Left forelimb (tissue), 1 donor: Measurements from ENCODE around the gene GMCL1.
A peak's percentile ranks its signal among the peaks of the same experiment; 100 is the strongest.
"Not testable (repeated sequence)": the region's sequence is repeated elsewhere in the genome, so short reads cannot be mapped to it uniquely, and the experiment has no call there.

ENCODE experiments used
- DNase-seq: peaks from one replicate; pipeline ENCODE4 v3.0.0-alpha.2; 2018; ENCODE audit warnings: low spot score

The GMCL1 gene, protein sequence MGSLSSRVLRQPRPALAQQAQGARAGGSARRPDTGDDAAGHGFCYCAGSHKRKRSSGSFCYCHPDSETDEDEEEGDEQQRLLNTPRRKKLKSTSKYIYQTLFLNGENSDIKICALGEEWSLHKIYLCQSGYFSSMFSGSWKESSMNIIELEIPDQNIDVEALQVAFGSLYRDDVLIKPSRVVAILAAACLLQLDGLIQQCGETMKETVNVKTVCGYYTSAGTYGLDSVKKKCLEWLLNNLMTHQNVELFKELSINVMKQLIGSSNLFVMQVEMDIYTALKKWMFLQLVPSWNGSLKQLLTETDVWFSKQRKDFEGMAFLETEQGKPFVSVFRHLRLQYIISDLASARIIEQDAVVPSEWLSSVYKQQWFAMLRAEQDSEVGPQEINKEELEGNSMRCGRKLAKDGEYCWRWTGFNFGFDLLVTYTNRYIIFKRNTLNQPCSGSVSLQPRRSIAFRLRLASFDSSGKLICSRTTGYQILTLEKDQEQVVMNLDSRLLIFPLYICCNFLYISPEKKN

DNA sequence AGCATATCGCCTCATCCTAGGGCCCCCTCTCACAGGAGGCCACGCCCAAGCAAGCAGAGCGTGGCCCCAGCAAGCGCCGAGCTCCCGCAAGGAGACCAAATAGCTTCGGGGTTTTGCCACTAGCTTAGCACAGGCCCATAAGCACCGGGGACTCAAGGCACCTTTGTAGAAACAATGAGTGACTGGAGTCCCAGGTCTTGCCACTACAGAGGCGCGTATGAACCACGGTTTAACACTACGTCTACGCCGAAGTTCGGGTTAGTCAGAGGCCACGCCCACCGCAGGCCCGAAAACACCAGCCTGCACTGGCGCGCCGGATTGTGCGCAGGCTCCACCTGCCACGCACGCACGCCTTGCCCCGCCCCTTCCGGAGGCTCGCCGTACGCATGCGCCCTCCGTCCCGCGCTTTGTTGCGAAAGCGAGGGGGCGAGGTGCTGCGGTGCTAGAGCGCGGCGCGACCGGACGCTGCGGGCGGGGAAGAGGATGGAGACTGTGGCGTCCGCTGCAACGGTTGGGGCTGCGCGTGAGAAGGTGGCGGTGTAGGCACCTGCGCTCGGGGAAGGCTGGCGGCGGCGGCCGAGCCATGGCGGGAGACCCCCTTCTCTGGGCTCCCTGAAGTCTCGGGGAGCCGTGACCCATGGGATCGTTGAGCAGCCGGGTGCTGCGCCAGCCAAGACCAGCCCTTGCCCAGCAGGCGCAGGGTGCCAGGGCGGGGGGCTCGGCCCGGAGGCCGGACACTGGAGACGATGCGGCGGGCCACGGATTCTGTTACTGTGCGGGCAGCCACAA lies at the start of gene GMCL1:
TSS of gene GMCL1 (plus strand) at position 405 of the 789 bp plus-strand sequence. CDS start at position 638, 233 bp downstream.
- DNase-seq: peak; percentile 99

DNA sequence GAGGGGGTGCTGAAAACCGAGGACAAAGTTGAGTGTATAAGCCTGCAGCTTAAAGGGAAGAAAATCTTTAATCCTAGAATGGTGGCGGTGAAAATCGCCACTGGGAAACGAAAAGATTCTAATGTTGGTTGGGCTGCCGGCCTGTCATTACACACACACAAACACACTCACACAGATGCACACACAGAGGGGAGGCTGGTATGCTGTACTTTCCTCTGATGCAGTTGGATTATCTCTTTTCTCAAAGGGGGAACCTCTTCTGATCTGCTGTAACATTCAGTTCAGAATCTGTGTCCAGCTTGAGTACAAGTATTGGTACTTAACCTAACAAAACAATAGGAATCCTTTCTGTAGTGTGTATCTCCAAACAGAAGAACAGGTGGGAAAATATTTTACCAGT lies 48.5 kb upstream of the GMCL1 start:
- no peak for DNase-seq

DNA sequence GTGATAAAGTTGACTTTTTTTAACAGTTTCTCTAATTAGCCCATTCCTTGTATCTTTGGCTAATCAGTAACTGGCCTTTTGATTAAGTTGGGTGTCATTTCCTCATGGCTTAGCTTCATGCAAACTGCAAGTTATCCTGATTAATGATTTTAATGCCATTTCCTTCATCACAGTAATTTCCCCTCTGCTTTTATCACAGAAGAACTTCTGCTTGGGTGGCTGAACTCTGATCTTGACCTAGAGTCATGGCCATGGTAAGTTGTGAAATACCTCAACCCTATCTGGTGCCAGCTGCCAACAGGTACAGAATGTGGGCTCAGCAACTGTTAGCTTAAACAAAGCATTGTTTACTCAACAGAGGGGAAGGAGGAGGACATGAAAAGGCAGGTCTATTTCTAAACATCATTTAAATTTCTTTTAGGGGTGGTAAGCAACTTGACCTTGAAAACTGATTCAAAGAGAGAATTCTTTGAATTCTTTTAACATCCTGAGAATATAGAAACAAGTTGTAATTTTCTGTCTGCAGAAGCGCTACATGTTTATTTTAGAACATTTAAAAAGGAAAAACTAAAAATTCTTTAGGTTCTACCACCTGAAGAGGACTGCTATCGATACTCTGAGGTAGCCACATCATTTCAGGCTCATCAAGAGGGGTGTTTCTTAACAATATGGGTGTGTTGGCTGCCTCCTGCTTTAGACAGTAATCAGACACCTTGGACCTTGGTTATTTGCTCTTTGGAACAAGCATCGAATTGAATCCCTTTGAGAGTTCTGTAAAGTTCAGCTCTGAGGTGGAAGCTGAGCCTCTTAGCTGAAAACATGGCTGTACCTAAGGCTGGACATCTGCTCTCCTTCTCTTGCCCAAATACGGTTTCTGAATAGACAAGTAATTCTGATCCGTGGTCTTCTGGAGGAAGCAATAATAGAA lies 47.9 kb upstream of the GMCL1 start:
- no peak for DNase-seq

DNA sequence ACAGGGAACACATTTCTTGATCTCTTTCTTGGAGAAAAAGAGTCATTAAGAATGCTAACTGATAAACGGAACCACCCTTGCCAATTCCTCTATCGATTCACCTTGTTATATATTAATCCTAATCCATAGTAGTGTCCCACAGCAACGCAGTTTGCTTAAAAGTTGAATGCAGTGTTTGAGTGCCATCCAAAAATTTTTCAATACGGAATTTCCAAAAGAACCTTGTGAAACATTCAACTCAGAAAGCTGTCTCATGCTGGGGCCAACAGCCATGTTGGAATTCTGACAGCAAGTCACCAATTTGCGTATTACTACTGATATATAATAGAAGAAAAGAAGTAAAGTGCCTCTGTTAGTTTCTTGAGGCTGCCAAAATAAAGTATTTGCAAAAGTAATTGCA lies 45.2 kb upstream of the GMCL1 start:
- DNase-seq: no peak

DNA sequence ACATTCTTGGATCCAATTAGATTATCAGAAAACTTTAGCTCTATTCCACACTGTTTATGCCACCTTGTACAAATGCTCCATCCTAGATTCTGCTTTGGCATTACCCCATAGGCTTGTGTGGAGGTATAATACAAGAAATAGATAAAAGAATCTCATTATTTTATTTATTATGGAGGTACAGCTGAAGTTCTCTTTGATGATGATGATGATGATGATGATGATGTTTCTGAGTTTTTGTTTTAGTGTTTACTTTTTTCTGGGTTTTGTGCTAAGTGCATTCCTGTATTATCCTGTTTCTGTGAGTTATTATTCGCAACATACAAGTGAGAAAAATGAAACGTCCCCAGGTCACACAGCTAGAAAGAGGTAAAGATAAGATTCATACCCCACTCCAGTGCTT lies 44.1 kb upstream of the GMCL1 start:
- no peak for DNase-seq

DNA sequence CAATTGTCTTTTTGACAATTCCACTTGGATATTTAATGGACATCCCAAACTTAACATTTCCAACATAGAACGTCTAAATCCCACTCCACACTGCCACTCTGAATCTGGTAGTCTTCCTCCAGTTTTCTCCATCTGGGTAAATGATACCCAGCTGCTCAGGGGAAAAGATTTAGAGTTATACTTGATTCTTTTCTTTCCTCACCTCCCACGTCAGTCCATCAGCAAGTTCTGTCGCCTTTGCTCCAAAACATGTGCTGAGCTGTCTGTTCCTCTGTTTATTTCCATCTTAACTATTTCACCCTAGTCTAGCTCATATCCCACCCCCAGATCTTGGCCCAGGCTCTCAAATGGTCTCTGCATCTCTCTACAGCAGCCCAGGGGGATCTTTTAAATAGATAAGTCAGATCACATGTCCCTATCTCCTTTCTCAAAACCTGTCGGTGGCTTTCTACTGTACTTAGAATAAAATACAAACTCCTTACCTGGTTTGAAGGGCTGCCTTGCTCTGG lies 43.4 kb upstream of the GMCL1 start:
- no peak for DNase-seq

DNA sequence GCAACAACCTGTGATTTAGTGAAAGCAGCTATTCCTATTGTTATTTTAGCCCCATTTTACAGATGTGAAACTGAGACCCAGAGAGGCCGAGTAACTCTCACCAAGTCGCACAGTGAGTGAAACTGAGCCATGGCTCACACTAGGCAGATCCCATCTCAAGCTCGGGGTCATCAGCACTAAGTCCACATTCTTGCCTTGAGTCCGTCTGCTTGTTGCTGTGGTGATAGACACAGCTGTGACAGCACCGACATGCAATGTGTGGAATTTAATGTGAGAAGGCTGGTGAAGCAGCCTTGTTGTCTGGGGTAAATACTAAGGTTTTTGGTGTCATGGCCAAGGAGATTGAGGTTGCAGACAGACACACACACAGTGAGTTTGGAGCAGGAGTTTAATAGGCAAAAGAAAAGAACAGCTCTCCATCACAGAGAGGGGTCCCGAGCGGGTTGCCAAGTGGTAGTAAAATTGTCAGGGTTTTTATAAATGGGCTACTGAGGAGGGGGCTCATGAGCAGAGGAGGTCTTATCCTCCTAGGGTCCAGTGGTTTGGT lies 40.2 kb upstream of the GMCL1 start:
- DNase-seq: no peak

DNA sequence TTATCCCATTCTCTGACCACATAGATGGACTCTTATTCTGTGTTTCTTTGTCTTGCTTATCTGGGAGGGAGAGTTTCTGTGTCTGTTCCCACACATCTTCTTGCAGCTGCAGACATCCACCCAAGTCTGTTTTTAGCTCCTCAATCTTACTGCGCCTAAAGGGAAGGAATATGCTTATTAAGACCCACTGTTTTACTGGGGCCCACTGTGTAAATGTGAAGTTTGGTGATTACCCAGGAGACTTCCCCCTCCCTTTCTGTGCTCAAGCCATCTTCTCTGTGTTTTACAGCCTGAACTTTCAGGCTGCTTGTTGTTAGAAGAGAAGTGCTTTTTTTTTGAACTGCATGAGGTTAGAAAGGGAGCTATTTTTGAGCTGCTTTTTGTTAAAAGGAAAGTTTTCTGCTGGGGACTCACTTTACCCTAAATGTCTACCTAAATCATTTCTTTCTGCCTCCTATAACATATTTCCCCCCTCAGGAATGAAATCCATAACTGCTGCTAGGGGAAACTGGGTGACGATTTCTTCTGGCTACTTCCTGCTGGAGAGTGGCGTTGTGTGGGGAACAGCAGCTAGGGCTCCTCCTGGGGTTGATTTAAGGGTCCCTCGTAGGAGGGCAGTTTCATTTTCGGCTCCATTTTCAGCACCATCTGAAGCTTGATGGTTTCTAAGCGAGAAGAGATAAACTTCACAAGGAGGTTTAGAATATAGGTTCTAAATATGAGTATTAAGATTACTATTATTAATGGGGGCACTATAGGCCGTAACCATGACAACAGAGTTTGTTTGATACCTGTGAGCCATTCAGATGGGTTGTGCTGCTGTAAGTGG lies 39.5 kb upstream of the GMCL1 start:
- no peak for DNase-seq

DNA sequence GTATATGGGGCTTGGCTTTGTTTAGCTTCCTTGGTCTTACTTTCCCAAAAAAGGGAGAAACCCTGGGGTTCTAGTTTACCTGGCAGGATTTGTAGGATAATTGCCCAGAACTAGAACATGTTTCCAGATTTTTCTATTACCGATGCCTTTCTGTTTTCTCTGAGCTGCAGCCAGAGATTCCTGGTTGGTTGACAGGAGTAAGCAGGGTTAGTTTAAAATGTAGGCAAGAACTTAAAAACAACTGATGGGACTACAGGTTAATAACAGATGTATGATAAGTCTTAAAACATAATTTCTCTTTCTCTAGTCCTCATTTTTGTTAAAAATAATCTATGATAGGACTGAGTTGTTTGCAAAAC lies 38.9 kb upstream of the GMCL1 start:
- no peak for DNase-seq

DNA sequence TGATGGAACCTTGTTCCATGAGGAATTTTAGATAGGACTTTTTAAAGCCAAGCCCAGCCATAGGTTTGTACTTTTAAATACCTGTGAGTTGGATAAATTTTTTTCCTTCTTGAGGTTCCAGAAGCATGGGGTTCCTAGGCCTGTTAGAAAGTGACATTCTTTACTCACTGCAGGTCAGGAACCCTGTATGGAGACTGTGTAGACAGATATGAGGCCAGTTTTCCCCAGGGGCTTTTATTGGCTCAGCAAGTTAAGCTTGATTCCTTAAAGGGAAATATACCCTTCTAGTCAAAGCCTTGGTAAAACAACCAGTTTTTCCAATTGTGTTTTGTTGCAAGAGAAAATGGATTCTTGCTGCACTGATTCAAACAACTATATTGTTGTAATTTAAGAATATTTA lies 38.4 kb upstream of the GMCL1 start:
- DNase-seq: no peak

DNA sequence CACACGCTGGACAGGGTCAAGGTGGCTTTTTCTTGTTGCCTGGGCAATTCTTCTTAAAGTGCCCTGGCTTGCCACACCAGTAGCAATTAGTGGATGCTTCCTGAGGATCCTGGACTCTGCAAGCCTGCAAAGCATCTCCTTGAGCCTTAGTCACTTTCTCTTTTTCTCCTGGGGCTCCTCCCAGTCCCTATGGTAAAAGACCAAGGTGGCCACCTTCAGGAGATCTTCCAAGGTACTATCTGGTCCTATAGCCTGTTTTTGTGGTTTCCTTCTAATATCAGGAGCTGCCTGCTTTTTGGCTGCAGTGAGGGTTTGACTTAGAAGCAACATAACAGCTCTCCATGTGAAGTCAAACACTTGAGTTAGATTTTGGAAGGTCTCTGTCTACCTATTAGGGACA lies 33.3 kb upstream of the GMCL1 start:
- no peak for DNase-seq

DNA sequence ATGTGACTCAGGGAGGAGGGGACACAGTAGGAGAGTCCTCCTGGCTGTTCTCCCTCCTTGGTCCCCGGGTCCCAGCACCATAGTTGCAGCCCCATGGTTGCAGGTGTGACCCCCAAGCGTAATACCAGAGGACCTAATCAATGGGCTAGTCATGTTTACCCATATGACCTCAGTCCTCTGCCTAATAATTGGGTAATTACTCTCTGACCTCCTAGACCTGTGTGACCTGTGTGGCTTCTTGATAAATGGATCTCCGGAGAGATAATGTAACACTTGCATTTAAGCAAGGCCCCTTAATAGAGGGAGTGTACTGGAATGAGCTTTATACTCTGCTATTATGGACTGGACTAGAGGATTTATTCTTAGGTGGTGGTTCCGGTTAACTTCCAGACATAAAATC lies 32.2 kb upstream of the GMCL1 start:
- DNase-seq: no peak

DNA sequence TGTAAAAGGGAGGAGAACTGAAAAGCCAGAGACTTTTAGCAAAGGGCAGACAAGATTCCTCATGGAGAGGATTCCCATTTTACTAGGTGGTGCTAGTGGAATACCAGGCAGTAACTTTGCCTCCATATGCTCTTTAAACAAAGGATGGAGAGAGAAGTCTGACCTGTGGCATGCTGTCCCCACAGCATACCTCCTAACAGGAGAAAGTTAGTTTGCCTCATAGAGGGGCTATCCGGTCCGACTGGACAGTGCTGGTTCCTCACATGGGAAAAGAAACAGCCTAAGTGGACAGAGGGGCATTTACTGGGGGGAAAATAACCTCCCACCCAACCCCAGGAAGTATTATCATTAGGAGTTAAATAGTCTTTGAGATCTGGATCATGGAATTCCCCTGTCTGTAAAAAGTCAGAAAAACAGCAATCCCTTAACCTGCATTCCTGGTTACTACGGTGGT lies 31.6 kb upstream of the GMCL1 start:
- DNase-seq: no peak

DNA sequence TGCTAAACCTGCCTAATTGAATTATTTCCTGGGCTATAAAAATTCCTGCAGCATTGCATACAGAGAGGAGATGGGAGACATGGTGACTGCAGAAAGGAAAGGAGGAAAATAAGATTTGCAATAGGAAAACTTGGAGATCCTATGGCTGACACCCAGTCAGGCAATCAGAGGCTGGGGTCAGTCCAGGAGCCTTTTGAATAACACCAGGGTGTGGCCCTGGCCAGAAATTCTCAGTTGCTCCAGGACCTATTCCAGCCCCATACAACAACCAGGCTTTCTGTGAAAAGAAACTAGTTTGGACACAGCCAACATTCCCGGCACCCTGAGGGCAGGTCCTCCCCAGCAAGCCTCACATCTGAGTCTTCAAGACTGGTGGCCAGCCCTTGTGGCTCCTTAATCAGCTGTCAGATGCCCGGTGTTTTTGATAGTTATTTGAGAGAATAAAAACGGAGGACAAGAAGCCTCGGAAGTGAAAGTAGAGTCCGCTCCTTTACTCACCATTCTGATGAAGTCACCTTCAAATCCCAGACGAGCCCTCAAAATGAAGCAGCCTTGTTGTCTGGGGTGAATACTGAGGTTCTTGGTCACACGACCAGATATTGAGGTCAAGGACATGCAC lies 31.1 kb upstream of the GMCL1 start:
- DNase-seq: no peak

DNA sequence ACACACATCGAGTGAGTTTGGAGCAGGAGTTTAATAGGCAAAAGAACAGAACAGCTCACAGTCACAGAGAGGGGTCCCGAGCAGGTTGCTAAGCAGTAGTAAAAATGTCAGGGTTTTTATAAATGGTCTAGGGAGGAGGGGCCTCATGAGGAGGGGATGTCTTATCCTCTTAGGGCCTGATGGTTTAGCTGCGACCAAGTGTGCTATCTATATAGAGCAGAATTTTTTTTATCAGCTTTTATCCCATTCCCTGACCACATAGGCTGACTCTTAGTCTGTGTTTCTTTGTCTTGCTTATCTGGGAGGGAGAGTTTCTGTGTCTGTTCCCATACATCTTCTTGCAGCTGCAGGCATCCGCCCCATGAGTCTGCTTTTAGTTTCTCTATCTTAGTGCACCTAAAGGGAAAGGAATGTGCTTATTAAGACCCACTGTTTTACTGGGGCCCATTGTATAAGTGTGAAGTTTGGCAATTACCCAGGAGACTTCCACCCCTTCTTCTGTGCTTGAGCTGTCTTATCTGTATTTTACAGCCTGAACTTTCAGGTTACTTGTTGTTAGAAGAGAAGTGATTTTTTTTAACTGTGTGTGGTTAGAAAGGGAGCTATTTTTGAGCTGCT lies 30.4 kb upstream of the GMCL1 start:
- no peak for DNase-seq

DNA sequence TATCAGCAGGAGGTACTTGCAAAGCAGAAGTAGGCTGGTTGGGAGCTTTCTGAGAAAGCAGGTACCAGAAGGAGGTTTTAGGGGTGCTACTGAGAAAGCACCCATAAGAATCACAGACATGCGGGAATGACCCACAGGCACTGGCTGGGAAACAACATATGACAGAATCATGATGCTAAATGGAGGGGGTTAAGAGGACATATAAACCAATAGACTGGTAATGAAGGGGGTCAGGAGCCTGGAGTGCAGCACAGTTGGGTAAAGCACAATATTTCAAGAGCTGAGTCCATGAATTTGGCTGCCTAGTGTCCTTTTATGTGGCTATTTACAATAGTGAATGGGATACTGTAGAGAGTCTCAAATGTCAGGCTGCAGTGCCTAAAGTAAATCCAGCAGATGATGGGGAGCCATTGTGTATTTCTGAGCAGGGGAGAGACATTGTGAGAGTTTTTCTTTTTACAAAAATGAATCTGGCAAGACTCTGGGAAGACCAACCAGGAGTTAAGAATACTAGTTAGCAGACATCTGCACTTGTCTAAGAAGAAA lies 27.6 kb upstream of the GMCL1 start:
- DNase-seq: no peak

DNA sequence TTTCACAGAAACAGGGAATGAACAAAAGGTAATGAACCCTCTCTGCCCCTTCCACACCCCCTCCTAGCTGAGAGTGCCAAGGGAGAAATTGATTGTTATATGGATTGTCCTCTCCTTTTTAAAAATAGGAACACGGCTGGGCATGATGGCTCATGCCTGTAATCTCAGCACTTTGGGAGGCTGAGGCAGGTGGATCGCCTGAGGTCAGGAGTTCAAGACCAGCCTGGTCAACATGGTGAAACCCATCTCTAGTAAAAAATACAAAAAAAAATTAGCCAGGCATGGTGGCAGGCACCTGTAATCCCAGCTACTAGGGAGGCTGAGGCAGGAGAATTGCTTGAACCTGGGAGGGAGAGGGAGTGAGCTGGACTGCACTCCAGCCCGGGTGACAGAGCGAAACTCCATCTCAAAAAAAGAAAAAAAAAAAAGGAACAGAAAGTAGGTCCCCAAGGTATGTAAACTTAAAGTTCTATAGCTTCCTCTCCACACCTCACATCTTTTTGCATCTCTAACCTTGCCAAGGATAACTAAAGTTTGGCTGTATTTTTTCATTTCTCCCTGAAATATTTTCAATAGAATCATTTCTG lies 26.6 kb upstream of the GMCL1 start:
- DNase-seq: not testable (repeated sequence)

DNA sequence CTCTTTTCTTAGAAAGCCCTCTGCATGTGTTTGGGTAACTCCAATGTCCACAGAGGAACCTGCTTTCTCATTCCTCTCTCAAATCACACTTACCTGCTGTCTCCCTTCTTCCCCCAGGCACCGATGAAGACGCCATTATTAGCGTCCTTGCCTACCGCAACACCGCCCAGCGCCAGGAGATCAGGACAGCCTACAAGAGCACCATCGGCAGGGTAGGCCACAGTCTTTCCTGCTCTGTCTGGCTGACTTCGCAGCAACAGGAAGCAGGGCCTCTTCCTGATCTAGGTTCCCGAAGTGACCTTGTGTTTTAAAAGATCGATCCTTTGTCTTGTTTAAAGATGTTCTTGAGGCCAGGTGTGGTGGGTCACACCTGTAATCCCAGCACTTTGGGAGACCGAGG lies 25.0 kb upstream of the GMCL1 start:
- no peak for DNase-seq

DNA sequence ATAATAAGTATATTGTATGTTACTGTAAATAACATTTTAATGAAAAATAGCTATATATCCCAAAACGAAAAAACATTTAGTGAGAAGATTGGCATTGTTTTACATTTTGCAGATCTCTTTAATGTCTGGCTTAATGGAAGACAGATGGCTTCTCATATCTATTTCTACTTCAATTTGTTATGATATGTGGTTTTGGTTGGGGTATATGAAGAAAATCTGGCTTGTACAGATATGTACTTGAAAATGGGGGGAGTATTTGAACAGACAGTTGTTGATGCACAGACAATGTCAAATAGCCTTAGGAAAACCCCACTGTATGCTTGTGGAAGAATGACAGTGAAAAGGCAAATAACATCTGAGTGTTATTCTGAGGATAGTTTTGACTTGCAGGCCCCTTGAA lies 23.6 kb upstream of the GMCL1 start:
- no peak for DNase-seq
